OCI-LY7 (cell line): ENCODE results near the gene ARPC2. TPM values are rescaled to one million over a fixed set of nuclear protein-coding genes. Genes with fewer than 3 reads are reported as not detected.

Experiments
- BruUV-seq: library from RNA; stranded (reverse); fragments of 400-500 nt; replicated peaks from 2 replicates; lab custom pipeline; 2021; lab: Mats Ljungman, UMichigan
- CTCF ChIA-PET: fragments of 300-600 bp; sonication (Branson Sonifier 250); formaldehyde crosslinking; loops from one replicate; lab custom pipeline; 2022; ENCODE audit warnings: antibody characterized with exemption; ENCODE audit not compliant: unreplicated experiment; lab: Charles Lee
- POLR2A ChIA-PET: fragments of 300-600 bp; sonication (Branson Sonifier 250); formaldehyde crosslinking; loops from one replicate; lab custom pipeline; 2022; ENCODE audit warnings: antibody characterized with exemption; lab: Charles Lee
- DNase-seq: peaks from one replicate; pipeline ENCODE4 v3.0.0-alpha.2; 2015; ENCODE audit warnings: low spot score
- H2AFZ ChIP-seq: fragments of 200-600 bp; sonication (generic), shearing (Covaris generic); 2 replicates; pipeline ENCODE4 v1.6.1; 2014; ENCODE audit warnings: mild to moderate bottlenecking, antibody characterized with exemption, low read length, moderate library complexity
- H3K27ac ChIP-seq: fragments of 200-600 bp; sonication (generic); 2 replicates; pipeline ENCODE4 v1.5.1; 2014; ENCODE audit warnings: mixed run types, low read depth, mild to moderate bottlenecking, moderate library complexity, low read length, inconsistent platforms; ENCODE audit not compliant: poor library complexity, severe bottlenecking
- H3K36me3 ChIP-seq: fragments of 200-600 bp; sonication (generic); 2 replicates; pipeline ENCODE4 v1.6.1; 2014; ENCODE audit warnings: mild to moderate bottlenecking, antibody characterized with exemption, low read length, moderate library complexity, mixed read lengths; ENCODE audit not compliant: insufficient read depth
- H3K4me1 ChIP-seq: fragments of 200-600 bp; sonication (generic); 2 replicates; pipeline ENCODE4 v1.5.1; 2014; ENCODE audit warnings: mild to moderate bottlenecking, low read length; ENCODE audit not compliant: insufficient read depth, poor library complexity, severe bottlenecking
- H3K4me2 ChIP-seq: fragments of 200-600 bp; sonication (generic); 2 replicates; pipeline ENCODE4 v1.6.1; 2014; ENCODE audit warnings: mild to moderate bottlenecking, low read length
- H3K4me3 ChIP-seq: fragments of 200-600 bp; sonication (generic); 2 replicates; pipeline ENCODE4 v1.5.1; 2014; ENCODE audit warnings: mild to moderate bottlenecking, low read depth, low read length; ENCODE audit not compliant: poor library complexity, severe bottlenecking
- H3K79me2 ChIP-seq: fragments of 200-600 bp; sonication (generic); 2 replicates; pipeline ENCODE4 v1.6.1; 2016; ENCODE audit warnings: low read depth, mild to moderate bottlenecking, low read length, moderate library complexity, mixed read lengths; ENCODE audit not compliant: insufficient read depth
- H3K9me2 ChIP-seq: fragments of 200-600 bp; sonication (generic); 2 replicates; pipeline ENCODE4 v1.6.1; 2016; ENCODE audit warnings: mild to moderate bottlenecking, low read length, mixed read lengths; ENCODE audit not compliant: insufficient read depth
- H3K9me3 ChIP-seq: fragments of 200-600 bp; sonication (generic); 2 replicates; pipeline ENCODE4 v1.6.1; 2014; ENCODE audit warnings: mild to moderate bottlenecking, mixed run types, low read length, mixed read lengths
- H4K20me1 ChIP-seq: fragments of 200-600 bp; sonication (generic); 2 replicates; pipeline ENCODE4 v1.6.1; 2014; ENCODE audit warnings: mild to moderate bottlenecking, antibody characterized with exemption, low read length, moderate library complexity, mixed read lengths; ENCODE audit not compliant: insufficient read depth
- EZH2phosphoT487 ChIP-seq: fragments of 200-600 bp; sonication (generic); IDR thresholded peaks from 2 replicates; pipeline ENCODE4 v1.6.1; 2018; ENCODE audit warnings: low read depth, borderline replicate concordance, mild to moderate bottlenecking, mixed run types, antibody characterized with exemption, low read length, moderate library complexity, mixed read lengths
- intact Hi-C: fragments of 100-400 bp; cut with micrococcal nuclease; formaldehyde crosslinking; loops from one replicate; pipeline ENCODE4 v1.10.0; 2022; ENCODE audit not compliant: unreplicated experiment
- total RNA-seq, 2 experiments: library from RNA; depleted of rRNA in 1 of 2; stranded (reverse); fragments of >200 nt in 1 of 2; shearing (Covaris generic) in 1 of 2; gene quantifications; 2 replicates each; pipeline ENCODE4 v1.2.3, GENCODE V29; 2014 to 2022
- TF ChIP-seq, protein P1 (sequence below): fragments of 200-600 bp; sonication (generic); conservative IDR thresholded peaks from 2 replicates; pipeline ENCODE4 v1.5.1; 2014; ENCODE audit warnings: mild to moderate bottlenecking, antibody characterized with exemption, low read length, moderate library complexity, mixed read lengths

ARPC2 gene
- total RNA-seq, 2 experiments from 2014 or later = 264 to 545 TPM

DNA sequence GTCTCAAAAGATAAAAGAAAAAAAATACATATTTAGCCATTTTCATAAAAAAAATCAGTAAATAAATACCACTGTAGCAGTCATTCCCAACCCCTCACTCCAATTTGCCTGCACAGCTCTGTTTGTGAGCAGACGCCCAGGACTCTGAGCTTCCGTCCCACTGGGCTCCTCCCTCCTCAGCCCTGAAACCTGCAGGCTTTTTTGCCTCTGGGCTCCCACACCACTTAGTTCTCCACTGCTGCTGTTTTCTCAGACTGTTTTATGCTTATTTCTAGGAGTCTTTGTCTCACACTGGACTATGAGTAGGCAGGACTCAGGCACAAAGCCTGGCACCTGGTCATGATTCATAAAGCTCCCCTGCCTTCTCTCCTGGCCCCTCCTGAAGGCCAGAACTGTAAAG lies 44.1 kb upstream of the ARPC2 start:
- intact Hi-C loops = no loop called here
- no peaks in the 10 kb centered on the region for H3K9me3 ChIP-seq
- H3K4me1 ChIP-seq = no peaks in the 10 kb centered on the region
- H3K9me2 ChIP-seq = no peaks in the 10 kb centered on the region
- CTCF ChIA-PET = no interaction called here
- H3K4me2 ChIP-seq = no peak overlapping the region
- H4K20me1 ChIP-seq = no peaks in the 10 kb centered on the region
- no peaks in the 10 kb centered on the region for H3K36me3 ChIP-seq
- TF ChIP-seq, protein P1, sequence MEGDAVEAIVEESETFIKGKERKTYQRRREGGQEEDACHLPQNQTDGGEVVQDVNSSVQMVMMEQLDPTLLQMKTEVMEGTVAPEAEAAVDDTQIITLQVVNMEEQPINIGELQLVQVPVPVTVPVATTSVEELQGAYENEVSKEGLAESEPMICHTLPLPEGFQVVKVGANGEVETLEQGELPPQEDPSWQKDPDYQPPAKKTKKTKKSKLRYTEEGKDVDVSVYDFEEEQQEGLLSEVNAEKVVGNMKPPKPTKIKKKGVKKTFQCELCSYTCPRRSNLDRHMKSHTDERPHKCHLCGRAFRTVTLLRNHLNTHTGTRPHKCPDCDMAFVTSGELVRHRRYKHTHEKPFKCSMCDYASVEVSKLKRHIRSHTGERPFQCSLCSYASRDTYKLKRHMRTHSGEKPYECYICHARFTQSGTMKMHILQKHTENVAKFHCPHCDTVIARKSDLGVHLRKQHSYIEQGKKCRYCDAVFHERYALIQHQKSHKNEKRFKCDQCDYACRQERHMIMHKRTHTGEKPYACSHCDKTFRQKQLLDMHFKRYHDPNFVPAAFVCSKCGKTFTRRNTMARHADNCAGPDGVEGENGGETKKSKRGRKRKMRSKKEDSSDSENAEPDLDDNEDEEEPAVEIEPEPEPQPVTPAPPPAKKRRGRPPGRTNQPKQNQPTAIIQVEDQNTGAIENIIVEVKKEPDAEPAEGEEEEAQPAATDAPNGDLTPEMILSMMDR = no peak
- TF ChIP-seq EZH2phosphoT487 = no peak
- no peak overlapping the region for H3K27ac ChIP-seq
- BruUV-seq = no TSS peak
- POLR2A ChIA-PET = no interaction called here
- no peak overlapping the region for H2AFZ ChIP-seq
- H3K79me2 ChIP-seq = no peaks in the 10 kb centered on the region
- no peak overlapping the region for H3K4me3 ChIP-seq
- no peak for DNase-seq

DNA sequence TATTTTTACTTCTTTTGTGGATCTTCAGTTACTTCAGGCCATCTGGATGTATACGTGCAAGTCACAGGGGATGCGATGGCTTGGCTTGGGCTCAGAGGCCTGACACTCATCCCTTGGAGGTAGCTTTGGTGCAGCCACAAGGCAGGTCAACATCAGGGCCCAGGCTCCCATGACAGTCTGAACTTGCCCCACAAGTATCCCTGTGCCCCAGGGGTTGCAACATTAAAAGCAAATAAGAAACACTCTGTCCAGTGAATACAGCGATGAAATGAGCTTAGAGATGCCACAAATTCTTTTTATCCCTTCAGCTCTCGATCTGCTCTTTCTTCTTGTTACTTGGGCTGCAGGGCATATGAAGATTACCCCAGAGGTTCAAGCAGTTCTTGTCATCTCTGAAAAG lies 37.2 kb upstream of the ARPC2 start:
- Histone ChIP-seq H2AFZ (no peak overlapping the region), H3K4me2 (no peak overlapping the region), H4K20me1 (no peaks in the 10 kb centered on the region), H3K79me2 (no peaks in the 10 kb centered on the region), H3K27ac (no peak overlapping the region), H3K4me3 (no peak overlapping the region), H3K36me3 (no peaks in the 10 kb centered on the region), H3K4me1 (no peaks in the 10 kb centered on the region), H3K9me3 (no peaks in the 10 kb centered on the region), H3K9me2 (no peaks in the 10 kb centered on the region)
- ChIA-PET POLR2A (no interaction called here), CTCF (no interaction called here)
- TF ChIP-seq EZH2phosphoT487 = no peak
- TF ChIP-seq, protein P1 = no peak
- intact Hi-C loops = no loop called here
- no TSS peak for BruUV-seq
- no peak for DNase-seq

DNA sequence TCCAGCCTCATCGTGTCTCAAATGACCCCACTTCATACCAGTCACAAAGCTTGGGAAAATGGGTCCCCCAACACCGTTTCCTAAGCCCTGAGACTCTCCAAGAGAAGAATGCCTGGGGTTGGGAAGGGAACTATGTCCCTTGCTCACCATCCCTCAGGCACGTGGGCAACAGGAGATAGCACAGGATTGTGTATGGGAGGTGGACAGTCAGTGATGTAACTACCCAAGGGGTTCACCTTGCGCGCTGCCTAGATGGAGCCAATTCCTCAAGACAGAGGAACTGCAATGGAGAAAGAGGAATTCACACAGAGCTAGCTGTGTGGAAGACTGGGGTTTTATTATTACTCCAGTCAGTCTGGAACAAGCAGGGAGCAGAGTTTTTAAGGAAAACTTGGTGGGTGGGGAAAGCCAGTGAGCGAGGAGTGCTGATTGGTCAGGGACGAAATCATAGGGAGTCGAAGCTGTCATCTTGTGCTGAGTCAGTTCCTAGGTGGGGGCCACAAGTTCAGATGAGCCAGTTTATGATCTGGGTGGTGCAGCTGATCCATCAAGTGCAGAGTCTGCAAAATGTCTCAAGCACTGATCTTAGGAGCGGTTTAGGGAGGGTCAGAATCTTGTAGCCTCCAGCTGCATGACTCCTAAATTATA lies 36.4 kb upstream of the ARPC2 start:
- no peak for TF ChIP-seq EZH2phosphoT487
- TF ChIP-seq, protein P1 = no peak
- H3K9me2 ChIP-seq = no peaks in the 10 kb centered on the region
- intact Hi-C loops = no loop called here
- no peak overlapping the region for H3K4me3 ChIP-seq
- no peak overlapping the region for H3K27ac ChIP-seq
- no TSS peak for BruUV-seq
- no peaks in the 10 kb centered on the region for H3K36me3 ChIP-seq
- ChIA-PET CTCF (no interaction called here), POLR2A (no interaction called here)
- H3K4me2 ChIP-seq = no peak overlapping the region
- no peaks in the 10 kb centered on the region for H3K9me3 ChIP-seq
- no peaks in the 10 kb centered on the region for H3K4me1 ChIP-seq
- DNase-seq = no peak
- H3K79me2 ChIP-seq = no peaks in the 10 kb centered on the region
- no peak overlapping the region for H2AFZ ChIP-seq
- no peaks in the 10 kb centered on the region for H4K20me1 ChIP-seq
